ENCODE measurements around the gene TTBK1. TPM values are rescaled to one million over a fixed set of nuclear protein-coding genes. Genes with fewer than 3 reads are reported as not detected.

TTBK1 gene
- total RNA-seq (under 1 TPM; 0.18 to 0.31 TPM), polyA plus RNA-seq (under 1 TPM; 0.05 to 0.06 TPM)
- long read RNA-seq, donor 1, result 0 reads
- long read RNA-seq, donor 2, result 0 reads
- long read RNA-seq, donor 3, result 0 reads
- long read RNA-seq, donor 4, result 0 reads
- long read RNA-seq, donor 5, result 0 reads

DNA sequence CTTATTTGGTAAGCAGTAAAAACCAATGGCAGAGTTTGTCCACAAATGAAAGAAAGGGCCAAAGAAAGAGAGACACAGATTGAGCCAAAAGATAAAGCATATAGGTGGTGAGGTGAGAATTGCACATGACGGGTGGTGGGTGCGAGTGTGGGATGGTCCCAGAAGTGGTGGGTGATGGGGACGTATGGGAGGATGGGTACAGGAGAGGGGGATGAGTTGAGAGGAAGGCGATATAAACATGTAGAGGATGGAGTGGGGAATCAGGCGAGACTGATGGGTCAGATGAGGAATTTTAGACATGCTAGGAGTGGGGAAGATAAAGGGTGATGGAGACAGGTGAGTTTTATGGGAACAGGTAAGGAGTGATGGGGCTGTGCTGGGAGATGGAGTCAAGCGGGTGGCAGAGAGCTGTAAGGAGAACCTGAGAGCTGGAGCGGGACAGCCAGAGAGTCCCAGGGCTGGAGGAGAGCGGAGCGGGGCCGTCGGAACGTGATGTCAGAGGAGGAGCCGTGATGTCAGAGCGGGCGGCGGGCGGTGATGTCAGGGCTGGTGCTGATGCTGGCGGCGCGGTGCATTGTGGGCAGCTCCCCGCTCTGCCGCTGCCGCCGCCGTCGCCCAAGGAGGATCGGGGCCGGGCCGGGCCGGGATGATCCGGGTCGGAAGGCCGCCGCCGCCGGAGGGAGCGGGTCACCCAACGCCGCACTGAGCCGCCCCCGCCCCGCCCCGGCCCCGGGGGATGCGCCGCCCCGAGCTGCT is at the start of gene TTBK1:
TTBK1 (plus strand) TSS at position 574 of the 756 bp plus-strand sequence. CDS start 3,180 bp downstream, outside the sequence.
- ATAC-seq (ENCODE audit: insufficient read depth, low FRiP score) (no peak), DNase-seq (no peak)
- Histone ChIP-seq H3K27me3 (ENCODE audit: control insufficient read depth in 3 of 3, insufficient read depth in 3 of 3, low read length in 2 of 3) (peaks cover 0 to 63% (median 49%) of the 10 kb centered on the region in 3 donors), H3K9me3 (ENCODE audit: control insufficient read depth in 4 of 4, insufficient read depth in 3 of 4, low read length in 3 of 4) (no peaks in the 10 kb centered on the region), H3K4me3 (no peak within 1 kb of the TSS), H3K36me3 (ENCODE audit: control insufficient read depth in 4 of 4, insufficient read depth in 4 of 4, low read length in 4 of 4) (no peaks in the 10 kb centered on the region), H3K27ac (ENCODE audit: low read depth in 1 of 2, low read length in 1 of 2) (no peak within 1 kb of the TSS), H3K9ac (ENCODE audit: insufficient read depth in 1 of 2, low read length in 2 of 2) (no peak within 1 kb of the TSS), H3K4me1 (ENCODE audit: control insufficient read depth in 5 of 5, insufficient read depth in 5 of 5, low read length in 5 of 5) (peaks cover 0 to 14% (median 2%) of the 10 kb centered on the region in 5 donors)
- TF ChIP-seq, protein P1, sequence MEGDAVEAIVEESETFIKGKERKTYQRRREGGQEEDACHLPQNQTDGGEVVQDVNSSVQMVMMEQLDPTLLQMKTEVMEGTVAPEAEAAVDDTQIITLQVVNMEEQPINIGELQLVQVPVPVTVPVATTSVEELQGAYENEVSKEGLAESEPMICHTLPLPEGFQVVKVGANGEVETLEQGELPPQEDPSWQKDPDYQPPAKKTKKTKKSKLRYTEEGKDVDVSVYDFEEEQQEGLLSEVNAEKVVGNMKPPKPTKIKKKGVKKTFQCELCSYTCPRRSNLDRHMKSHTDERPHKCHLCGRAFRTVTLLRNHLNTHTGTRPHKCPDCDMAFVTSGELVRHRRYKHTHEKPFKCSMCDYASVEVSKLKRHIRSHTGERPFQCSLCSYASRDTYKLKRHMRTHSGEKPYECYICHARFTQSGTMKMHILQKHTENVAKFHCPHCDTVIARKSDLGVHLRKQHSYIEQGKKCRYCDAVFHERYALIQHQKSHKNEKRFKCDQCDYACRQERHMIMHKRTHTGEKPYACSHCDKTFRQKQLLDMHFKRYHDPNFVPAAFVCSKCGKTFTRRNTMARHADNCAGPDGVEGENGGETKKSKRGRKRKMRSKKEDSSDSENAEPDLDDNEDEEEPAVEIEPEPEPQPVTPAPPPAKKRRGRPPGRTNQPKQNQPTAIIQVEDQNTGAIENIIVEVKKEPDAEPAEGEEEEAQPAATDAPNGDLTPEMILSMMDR (IDR thresholded peaks at IDR 0.05; ENCODE audit: control extremely low read depth, extremely low read depth), result no peak
- 10 to 22% methylated on average over 22 to 47 of the region's 47 CpGs for WGBS, 2 donors

DNA sequence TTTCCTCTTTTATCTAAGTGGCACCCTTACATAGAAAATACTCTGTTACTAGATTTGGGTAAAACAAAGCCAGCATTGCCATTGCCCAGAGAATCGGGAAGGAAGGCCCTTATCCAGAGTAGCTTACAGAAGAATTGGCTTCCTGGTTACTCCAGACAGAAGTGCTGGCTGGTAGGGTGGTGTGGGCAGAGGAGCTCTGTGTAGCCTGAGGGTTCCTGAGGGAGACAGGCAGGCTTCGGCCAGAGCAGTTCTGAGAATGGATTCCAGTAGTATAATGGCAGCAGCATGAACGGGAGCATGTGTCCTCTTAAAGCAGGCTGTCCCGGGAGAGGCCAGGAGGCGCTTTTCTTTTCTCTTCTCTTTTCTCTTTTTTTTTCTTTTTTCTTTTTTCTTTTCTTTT is 49.4 kb upstream of the TTBK1 start:
- H3K27ac ChIP-seq (ENCODE audit: low read depth in 1 of 2, low read length in 1 of 2), result no peak overlapping the region
- ATAC-seq (ENCODE audit: insufficient read depth, low FRiP score), result no peak
- no peaks in the 10 kb centered on the region for H3K27me3 ChIP-seq (ENCODE audit: control insufficient read depth in 3 of 3, insufficient read depth in 3 of 3, low read length in 2 of 3)
- TF ChIP-seq, protein P1 (IDR thresholded peaks at IDR 0.05; ENCODE audit: control extremely low read depth, extremely low read depth), result no peak
- 94 to 97% methylated on average over 5 of the region's 5 CpGs for WGBS, 2 donors
- H3K4me1 ChIP-seq (ENCODE audit: control insufficient read depth in 5 of 5, insufficient read depth in 5 of 5, low read length in 5 of 5), result no peaks in the 10 kb centered on the region
- no peak overlapping the region for H3K4me3 ChIP-seq
- no peak for DNase-seq
- H3K9me3 ChIP-seq (ENCODE audit: control insufficient read depth in 4 of 4, insufficient read depth in 3 of 4, low read length in 3 of 4), result no peaks in the 10 kb centered on the region
- peaks cover 7 to 27% (median 20%) of the 10 kb centered on the region in 4 donors for H3K36me3 ChIP-seq (ENCODE audit: control insufficient read depth in 4 of 4, insufficient read depth in 4 of 4, low read length in 4 of 4)
- H3K9ac ChIP-seq (ENCODE audit: insufficient read depth in 1 of 2, low read length in 2 of 2), result no peak overlapping the region

DNA sequence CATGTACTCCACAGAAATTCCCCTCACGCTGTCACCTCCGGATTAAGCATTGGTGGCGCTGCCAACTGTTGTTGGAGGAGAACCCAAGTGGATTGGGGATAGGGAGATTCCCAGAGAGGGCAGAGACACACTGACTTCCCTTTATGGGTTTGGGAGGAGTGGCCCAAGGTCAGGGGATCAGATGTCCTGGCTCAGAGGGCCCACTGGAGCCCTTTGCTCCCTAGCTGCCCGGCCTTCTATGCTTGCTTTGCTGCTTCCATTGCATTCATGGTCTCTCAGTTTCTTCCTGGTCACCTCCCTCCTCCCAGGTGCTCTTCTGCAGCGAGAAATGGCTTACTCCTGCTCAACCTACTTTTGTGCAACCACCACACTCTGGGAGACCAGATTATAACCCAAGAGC is 46.9 kb upstream of the TTBK1 start:
- no peaks in the 10 kb centered on the region for H3K27me3 ChIP-seq (ENCODE audit: control insufficient read depth in 3 of 3, insufficient read depth in 3 of 3, low read length in 2 of 3)
- no peak overlapping the region for H3K27ac ChIP-seq (ENCODE audit: low read depth in 1 of 2, low read length in 1 of 2)
- H3K36me3 ChIP-seq (ENCODE audit: control insufficient read depth in 4 of 4, insufficient read depth in 4 of 4, low read length in 4 of 4), result peaks cover 8 to 40% (median 21%) of the 10 kb centered on the region in 4 donors
- no peak for ATAC-seq (ENCODE audit: insufficient read depth, low FRiP score)
- TF ChIP-seq, protein P1 (IDR thresholded peaks at IDR 0.05; ENCODE audit: control extremely low read depth, extremely low read depth), result no peak
- no peak for DNase-seq
- WGBS, 2 donors, result 90 to 96% methylated on average over 5 of the region's 5 CpGs
- H3K9ac ChIP-seq (ENCODE audit: insufficient read depth in 1 of 2, low read length in 2 of 2), result no peak overlapping the region
- H3K9me3 ChIP-seq (ENCODE audit: control insufficient read depth in 4 of 4, insufficient read depth in 3 of 4, low read length in 3 of 4), result no peaks in the 10 kb centered on the region
- H3K4me3 ChIP-seq, result no peak overlapping the region
- no peaks in the 10 kb centered on the region for H3K4me1 ChIP-seq (ENCODE audit: control insufficient read depth in 5 of 5, insufficient read depth in 5 of 5, low read length in 5 of 5)

Measured in lung (tissue), 16 donors.